Activated CD8-positive, alpha-beta memory T cell treated with anti-CD3 and anti-CD28 coated beads, Interleukin-2, amount 50 U/mL, for 4 hours (primary cell): Measurements from ENCODE around the gene MBTD1.
A peak's percentile ranks its signal among the peaks of the same experiment; 100 is the strongest.
"Not testable (repeated sequence)": the region's sequence is repeated elsewhere in the genome, so short reads cannot be mapped to it uniquely, and the experiment has no call there.

Experiments used
- DNase-seq: peaks from one replicate; pipeline ENCODE4 v3.0.0-alpha.2; 2020

MBTD1 gene

DNA sequence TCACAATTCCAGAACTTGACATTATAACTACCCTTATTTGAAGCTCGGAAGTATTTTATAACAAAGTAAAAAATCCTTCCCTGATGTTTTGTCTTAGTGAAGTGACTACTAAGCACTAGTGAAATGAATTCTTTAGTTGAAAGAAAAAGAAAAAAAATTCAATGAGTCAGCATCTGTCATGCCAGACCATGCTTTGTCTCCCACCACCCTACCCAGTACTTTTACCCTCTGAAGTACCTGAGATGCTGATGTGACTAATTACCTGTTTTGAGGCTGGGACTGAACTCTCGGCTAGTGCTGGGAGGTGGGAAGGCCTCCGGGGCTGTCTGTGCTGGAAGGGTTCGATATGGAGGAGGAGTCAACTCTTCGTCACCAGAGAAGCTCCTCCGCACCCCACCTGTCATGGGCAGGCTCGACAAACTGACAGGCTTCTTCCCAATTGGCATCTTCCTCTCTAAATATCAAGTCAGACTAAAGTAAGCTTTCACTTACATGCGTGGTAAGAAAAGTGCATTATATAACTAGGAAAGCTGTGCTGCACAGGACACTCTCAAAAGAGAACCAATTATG is 74.0 kb downstream of the MBTD1 start:
- no peak for DNase-seq

DNA sequence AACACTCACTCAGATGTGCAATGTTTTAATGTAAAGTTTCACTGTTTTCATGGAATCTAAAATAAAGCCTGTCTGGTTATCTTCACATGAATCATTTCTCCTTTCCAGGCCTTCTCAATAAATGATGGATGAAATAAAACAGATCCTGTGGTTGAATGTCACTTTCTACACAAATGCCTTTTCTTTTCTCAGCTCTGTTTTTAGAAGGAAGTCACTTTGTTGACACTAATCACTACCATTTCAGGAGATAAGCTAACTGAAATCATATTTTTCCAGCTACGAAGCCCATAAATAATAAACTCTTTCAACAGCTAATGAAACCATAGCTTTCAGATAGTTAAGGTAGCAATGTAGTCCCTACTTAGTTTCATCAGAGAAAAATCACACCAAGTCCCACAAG is 75.7 kb downstream of the MBTD1 start:
- no peak for DNase-seq

DNA sequence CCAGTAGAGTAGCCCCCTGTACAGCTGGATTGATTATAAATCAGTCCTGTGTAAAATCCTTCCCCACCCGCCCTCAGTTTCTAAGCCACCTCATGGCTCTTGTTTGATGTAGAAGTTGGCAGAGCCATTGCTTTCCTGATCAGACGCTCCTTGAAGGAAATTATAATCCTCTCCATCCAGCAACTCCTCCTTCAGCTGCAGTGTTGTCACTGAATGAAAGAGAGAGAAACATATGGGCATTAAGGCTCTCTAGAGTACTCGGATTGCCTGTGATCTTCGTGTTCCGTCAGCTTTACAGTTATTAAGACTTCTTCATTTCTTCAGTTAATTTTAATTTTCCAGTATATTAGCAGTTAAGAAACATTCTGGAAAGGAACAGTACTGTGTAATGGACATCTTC is 79.4 kb downstream of the MBTD1 start:
- DNase-seq = no peak

DNA sequence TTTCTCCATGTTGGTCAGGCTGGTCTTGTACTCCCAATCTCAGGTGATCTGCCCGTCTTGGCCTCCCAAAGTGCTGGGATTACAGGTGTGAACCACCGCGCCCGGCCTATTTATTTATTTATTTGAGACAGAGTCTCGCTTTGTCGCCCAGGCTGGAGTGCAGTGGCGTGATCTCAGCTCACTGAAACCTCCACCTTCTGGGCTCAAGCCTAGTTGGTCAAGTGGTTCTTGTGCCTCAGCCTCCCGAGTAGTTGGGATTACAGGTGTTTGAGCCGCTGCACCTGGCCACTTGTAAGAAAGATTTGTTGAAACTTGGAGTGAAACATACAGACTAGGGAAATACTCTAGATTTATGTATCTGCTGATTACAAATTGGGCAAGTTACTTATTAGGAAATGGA is 87.8 kb downstream of the MBTD1 start:
- not testable (repeated sequence) for DNase-seq

DNA sequence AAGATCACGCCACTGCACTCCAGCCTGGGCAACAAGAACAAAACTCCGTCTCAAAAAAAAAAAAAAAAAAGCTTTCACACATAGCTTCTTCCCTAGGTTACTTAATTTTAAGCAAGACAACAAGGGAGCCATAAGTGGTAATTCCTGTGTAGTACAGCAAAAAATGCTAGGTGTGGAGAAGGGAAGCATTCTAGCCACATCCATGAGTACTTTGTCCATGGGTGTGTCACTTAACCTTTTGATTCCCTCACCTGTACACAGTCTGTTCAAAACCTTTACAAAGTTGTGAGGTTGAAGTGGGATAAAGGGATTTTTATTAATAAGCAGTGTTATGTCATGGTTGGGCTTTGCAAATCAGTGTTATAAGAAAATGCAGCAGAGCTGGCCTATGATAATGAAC is 89.1 kb downstream of the MBTD1 start:
- no peak for DNase-seq

DNA sequence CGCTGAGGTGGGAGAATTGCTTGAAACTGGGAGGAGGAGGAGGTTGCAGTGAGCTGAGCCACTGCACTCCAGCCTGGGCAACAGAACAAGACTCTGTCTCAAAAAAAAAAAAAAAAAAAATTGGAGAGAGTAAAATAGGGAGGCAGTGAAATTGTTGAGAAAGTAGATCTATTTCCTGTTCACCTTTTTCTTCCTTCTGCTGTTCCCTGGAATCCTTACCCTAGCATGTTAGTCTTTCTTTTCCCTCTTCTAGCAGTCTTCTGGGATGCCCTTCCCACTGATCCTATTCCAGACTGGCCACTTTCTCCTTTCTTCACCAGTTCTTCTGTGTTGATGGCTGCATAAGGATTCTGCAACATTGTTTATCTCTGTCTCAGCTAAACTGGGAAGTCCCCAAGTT is 90.5 kb downstream of the MBTD1 start:
- DNase-seq = no peak

DNA sequence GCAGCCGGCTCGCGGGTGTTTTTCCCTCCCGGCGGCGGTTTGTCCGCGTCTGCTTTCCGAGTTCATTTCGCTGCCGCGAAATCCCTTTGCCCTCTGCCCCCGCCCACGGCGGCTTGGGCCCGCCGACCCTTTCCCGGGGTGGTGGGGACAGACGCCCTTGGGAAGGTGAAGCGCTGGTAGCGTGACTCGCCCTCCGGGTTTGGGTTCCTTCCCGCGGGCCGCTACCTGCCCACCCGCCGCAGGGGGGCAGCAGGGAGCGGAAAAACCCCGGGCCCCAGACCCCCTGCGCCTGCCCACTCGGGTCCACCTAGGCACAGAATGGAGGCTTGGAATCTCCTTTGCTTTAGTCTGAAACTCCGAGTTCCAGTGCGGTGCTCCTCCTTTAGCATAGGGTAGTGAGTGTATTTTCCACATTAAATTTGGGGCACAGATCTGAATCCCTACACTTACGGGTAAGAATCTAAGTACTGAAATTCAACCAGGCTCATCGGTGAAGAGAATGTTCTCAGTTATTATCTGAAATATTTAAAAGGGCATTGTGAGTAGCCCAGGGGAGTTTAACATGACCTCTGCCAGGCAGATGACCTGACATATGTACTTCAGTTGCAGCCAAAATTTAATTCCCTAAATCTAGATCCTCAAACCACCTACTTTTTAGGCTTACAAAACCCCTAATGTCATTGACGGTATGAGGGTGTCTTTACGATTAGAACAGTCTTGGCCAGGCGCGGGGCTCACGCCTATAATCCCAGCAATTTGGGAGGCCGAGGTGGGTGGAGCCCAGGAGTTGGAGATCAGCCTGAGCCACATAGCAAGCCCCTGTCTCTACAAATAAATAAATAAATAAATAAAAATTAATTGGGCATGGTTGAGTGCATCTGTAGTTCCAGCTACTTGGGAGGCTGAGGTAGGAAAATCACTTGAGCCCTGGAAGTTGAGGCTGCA is 92.6 kb downstream of the MBTD1 start:
- DNase-seq = peak; percentile 74

DNA sequence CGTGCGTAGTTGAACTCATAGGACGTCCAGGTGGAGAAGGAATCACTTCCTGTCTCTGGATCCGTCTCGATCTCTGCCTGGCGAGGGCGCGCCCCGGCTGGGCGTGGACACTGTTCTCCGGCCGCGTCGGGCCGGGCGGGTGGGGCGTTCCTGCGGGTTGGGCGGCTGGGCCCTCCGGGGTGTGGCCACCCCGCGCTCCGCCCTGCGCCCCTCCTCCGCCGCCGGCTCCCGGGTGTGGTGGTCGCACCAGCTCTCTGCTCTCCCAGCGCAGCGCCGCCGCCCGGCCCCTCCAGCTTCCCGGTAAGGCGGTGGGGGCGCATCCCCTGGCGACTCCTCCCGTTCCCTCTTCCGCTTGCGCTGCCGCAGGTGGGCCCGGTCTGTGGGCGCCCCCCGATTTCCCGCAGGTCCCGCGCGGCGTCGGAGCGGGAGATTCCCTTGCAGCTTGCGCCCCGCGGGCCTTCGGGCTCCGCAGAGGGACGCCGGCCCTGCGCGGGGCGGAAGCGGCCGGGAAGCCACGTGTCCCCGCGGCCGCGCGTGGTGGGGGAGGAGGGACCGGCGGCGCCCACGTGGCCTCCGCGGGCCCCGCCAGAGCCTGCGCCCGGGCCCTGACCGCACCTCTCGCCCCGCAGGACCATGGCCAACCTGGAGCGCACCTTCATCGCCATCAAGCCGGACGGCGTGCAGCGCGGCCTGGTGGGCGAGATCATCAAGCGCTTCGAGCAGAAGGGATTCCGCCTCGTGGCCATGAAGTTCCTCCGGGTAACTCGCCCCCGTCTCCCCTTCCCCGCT is 93.5 kb downstream of the MBTD1 start, which contains the start of gene NME2:
NME2 (plus strand) TSS at position 214 of the 789 bp plus-strand sequence; CDS start at position 634, 420 bp downstream.
- peak; percentile 77 for DNase-seq

DNA sequence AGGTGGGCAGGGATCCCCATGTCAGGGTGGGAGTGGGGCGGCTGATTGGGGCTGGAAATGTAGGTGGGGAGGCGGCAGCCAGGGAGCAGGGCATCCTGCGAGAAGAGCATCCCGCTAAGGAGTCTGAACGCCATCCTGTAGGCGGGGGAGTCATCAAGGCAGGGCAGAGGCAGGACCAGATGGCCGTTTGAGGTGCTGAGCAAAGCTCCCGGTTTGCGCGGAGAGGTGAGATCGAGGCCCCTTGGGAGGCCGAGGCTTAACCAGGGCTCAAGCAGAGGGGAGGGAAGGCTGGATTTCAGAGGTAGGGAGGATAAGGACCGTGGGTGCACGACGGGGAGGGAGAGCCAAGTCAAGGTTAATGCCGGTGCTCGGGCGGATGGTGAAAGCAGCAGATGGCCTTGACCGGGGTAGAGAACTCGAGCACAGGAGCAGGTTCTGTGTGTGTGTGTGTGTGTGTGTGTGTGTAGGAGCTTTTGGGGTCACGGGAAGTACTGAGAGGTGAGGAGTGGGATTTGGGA is 94.1 kb downstream of the MBTD1 start:
- DNase-seq = no peak

DNA sequence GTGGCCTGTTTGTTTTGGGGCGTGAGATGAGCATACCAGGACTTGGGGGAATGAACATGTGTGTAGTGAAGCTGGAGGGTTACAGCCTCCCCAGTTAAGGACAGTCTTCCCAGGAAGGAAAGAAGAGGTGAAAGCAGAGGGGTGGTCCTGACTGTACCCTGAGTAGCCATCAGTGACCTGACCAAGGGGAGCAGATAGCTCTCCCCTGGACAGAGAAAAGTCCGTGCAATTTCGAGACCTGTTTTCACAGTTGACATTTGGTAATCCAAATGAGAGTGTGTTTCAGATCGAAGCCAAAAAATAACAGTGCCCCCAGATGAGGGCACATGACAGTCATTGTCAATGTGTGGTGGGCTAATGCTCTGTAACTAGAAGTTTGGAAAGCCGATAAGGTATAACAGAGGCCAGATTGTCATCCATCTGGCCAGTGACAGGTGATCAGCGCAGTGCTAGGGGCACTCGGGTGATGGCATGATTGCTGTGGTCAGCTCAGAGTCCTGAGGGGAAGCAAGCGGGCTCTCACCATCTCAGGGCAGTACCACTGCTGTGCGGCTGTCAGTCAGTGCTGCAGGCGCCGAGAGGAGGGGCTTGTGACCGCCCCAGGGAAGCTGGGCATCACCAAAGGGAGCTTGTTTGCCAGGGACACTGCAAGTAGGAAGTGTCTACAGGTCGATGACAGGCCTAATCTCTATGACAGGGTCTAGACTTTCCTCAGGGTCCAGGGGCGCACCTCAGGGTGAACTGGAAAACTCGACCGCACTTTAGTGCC is 94.8 kb downstream of the MBTD1 start:
- DNase-seq = no peak

DNA sequence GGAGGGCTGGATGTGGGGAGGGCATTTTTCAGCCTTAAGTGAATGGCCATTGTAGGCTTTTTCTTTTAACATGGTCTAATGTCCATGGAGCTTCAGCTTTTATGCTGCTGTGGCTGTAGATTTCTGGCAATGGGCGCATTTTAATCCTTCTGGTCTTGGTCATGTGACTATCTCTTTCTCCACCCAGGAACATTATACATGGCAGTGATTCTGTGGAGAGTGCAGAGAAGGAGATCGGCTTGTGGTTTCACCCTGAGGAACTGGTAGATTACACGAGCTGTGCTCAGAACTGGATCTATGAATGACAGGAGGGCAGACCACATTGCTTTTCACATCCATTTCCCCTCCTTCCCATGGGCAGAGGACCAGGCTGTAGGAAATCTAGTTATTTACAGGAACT is 98.3 kb downstream of the MBTD1 start:
- DNase-seq = no peak

DNA sequence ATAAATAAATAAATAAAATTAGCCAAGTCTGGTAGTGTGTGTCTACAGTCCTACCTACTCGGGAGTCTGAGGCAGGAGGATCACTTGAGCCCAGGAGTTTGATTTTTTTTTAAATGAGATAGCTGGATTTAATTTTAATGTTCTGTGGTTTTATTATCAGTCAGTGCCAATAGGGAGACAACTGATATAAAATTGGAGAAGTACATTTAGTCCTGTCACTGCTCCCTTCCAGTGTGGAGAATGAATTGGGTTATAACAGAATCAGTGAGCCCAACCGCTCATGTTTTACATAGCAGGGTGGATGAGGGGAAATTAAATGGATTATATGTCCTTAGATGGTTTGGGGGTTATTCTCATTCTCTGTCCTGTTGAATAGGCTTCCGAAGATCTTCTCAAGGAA is 100.2 kb downstream of the MBTD1 start:
- DNase-seq = no peak

DNA sequence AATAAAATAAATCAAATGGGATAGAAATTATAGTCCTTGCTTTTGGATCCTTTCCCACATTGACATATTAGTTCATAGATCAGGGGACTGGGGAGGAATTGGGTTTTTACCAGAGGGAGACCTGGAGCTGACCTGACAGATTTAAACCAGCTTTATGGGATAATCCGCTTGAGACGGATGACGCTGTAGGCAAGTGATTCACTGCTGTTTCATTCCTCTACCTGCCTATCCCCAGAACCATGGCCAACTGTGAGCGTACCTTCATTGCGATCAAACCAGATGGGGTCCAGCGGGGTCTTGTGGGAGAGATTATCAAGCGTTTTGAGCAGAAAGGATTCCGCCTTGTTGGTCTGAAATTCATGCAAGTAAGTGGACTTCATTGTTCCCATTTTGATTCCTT is 104.4 kb downstream of the MBTD1 start:
- DNase-seq = no peak

DNA sequence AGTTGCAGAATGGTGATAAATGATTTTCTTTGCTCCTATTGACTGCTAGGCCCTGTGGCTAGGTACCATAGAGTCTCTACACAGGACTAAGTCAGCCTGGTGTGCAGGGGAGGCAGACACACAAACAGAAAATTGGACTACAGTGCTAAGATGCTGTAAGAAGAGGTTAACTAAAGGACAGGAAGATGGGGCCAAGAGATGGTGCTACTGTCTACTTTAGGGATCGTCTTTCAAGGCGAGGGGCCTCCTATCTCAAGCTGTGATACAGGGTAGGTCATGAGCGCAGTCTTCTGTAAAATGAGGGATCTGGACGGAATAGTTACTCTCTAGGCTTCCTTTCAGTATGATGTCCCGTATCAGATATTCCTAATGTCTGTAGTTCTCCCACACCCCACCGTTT is 105.7 kb downstream of the MBTD1 start:
- DNase-seq = no peak

DNA sequence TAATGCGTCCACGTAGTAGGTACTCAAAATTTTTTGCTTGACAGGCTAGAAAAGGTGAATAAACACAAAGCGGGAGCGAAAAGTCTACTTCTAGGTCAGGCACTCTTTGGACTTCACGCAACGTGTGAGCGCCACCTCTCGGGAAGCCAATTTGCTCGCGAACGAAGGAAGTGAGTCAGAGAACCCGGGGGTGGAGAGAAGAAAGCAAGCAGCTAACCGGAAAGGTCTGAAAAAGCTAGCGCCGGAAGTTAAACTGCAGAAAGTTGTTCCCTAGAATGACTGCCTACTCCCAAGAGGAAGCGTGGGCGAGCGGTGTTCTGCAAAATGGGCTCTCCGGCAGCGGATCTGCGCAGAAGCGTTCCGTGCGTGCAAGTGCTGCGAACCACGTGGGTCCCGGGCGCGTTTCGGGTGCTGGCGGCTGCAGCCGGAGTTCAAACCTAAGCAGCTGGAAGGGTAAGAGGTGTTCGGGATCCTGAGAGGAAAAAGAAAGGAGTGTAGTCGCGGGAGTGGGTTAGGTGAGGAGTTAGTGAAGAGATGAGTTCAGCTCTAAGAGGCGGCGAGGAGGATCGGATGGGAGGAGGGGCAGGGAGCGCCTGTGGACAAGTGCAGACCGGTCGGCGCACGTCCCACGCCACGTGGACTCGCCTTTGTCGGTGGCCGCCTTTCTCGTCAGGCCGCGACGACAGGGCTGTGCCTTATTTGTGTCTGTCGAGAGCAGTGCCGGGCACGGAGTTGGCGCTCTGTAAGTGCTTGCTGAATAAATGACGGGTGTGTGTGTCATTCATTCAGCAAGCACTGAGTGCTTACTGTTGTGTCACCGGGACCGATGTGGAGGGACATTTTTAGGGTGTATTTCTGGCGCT is 106.4 kb downstream of the MBTD1 start, which contains the start of gene NME1:
NME1 (plus strand) TSS at position 350 of the 863 bp plus-strand sequence. CDS start 2,096 bp downstream, outside the sequence.
- peak; percentile 95 for DNase-seq

DNA sequence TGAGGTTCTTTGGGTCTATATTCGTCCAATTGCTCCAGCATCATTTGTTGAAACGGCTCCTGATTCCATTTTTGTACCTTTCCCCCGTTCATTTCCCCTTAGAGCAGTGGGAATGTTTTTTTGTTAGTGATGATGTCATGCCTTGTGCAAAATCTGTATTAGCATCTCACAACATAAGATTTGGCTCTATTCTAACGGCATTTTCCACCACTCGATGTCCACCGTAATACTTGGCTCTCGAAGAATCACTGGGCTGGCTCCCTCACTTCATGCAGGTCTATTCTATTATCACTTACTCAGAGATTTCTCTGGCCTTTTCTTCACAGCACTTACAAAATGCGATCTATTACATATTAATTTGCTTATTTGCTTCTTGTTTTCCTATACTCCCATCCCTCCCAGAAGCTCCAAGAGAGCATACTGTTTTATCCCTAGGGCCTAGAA is 107.1 kb downstream of the MBTD1 start:
- DNase-seq = no peak

DNA sequence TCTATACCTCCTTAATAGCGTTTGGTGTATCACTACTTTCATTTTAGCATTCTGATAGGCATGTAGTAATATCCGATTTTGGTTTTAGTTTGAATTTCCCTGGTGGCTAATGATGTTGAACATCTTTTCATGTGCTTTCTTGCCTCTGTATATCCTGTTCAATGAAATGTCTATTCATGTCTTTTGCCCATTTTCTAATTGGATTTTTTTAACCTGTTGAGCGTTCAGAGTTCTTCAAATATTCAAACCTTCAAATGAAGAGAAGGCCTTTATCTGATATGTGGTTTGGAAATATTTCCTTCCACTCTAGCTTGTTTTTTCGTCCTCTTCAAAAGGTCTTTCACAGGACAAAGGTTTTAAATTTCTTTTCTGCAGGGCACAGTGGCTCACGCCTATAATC is 108.9 kb downstream of the MBTD1 start:
- no peak for DNase-seq

DNA sequence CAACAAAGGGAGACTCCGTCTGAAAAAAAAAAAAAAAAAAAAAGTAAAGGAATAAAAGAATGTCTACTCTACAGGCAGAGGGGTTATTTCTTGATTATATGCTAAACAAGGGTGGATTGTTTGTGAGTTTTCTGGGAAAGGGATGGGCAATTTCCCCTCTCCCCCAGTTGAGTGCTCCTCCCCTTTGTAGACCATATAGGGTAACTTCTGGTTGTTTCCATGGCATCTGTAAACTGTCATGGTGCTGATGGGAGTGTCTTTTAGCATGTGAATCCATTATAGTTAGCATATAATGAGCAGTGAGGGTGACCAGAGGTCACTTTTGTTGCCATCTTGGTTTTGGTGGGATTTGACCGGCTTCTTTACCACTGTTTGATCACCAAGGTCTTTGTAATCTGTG is 110.7 kb downstream of the MBTD1 start:
- DNase-seq = no peak

DNA sequence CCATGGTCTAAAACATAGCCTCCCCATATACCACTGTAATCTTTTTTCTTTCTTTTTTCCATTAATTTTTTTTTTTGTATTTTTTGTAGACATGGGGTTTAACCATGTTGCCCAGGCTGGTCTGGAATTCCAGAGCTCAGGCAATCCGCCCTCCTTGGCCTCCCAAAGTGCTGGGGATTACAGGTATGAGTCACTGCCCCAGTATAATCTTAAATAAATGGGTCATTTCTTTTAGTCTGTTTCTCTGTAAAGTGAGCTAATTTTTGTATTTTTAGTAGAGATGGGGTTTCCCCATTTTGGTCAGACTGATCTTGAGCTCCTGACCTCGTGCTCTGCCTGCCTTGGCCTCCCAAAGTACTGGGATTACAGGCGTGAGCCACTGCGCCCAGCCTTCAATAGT is 112.2 kb downstream of the MBTD1 start:
- no peak for DNase-seq

DNA sequence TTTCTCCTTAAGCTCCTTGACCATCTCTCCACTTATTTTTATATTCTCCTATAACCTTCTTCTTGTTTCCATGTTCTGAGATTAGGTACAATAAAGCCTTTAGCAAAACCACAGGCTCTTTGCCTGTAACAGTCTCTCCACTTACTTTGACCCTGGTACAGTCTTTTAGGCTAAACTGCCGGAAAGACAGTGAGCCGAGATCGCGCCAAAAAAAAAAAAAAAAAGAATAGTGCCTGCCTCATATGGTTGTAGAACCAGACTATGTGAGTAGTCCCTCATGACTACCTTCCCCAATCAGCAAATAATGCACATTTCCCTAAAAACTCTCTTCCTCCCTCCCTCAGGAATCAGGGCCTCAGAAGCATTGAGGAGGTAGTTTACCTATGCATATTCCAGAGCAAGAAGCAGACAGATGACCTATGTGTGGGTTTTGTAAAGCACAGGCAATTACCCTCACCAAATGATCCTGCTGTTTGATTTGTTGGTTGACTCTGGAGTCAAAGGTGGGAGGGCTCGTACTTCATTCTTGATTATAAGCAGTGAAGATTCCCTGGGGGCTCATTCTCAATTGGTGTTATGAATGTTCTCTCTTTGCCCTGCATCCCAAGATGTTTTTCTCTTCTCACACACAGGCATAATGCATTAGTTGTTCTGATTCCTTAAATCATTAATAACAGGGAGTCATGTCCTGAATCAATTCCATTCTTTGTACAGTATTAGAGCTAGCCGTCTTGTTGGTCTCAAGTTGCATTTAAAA is 115.4 kb downstream of the MBTD1 start:
- DNase-seq = no peak

DNA sequence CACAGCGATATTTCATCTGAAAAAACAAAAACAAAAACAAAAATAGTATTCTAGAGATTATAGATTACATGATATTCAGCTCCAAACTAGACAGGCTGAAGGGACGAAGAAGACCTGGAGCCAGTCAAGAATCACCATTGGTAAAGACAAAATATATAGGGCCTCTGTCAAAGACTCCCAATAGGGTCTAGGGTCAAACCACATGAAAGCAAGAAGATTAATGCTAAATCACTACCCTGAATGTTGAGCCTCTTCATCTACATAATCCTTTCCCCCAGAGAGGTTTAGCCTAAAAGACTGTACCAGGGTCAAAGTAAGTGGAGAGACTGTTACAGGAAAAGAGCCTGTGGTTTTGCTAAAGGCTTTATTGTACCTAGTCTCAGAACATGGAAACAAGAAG is 117.3 kb downstream of the MBTD1 start:
- DNase-seq = no peak
